ENCODE data around the gene TGFB2. TPM values are rescaled to one million over a fixed set of nuclear protein-coding genes. Genes with fewer than 3 reads are reported as not detected.

Gene TGFB2
- polyA plus RNA-seq, 1 donor (not counting 4 experiments of a cell fraction or from before 2014, with no cell fraction given), result 21.5 TPM

- dilution Hi-C loops (cut with MboI; ENCODE audit: extremely low pct_ligation_motif_present, low sequenced_read_pairs), result no loop called here
- Histone ChIP-seq H3K9me3 (ENCODE audit: control insufficient read depth, low read depth, low read length) (no peaks in the 10 kb centered on the region), H4K20me1 (ENCODE audit: control insufficient read depth, extremely low read depth, insufficient read depth, low read length) (no peaks in the 10 kb centered on the region), H3K4me1 (ENCODE audit: control insufficient read depth, extremely low read depth, insufficient read depth, low read length) (no peaks in the 10 kb centered on the region), H3K27ac (ENCODE audit: control insufficient read depth, insufficient read depth, low read length) (no peak overlapping the region), H3K79me2 (ENCODE audit: control insufficient read depth, insufficient read depth, low read length) (no peaks in the 10 kb centered on the region), H3K4me3 (ENCODE audit: control insufficient read depth in 2 of 3, extremely low read depth in 1 of 3, insufficient read depth in 2 of 3, low read depth in 1 of 3, low read length in 3 of 3) (no peak overlapping the region), H3K9me1 (ENCODE audit: control insufficient read depth, extremely low read depth, insufficient read depth, low read length) (no peaks in the 10 kb centered on the region), H2AFZ (ENCODE audit: control insufficient read depth, low read length) (no peak overlapping the region), H3K4me2 (ENCODE audit: control insufficient read depth, extremely low read depth, insufficient read depth, low read depth, low read length) (no peak overlapping the region), H3K36me3 (ENCODE audit: control insufficient read depth in 2 of 2, extremely low read depth in 1 of 2, insufficient read depth in 2 of 2, low read length in 2 of 2) (peaks cover 2% of the 10 kb centered on the region in 2 experiments), H3K27me3 (ENCODE audit: control insufficient read depth, extremely low read depth, insufficient read depth, low read length) (no peaks in the 10 kb centered on the region), H3K9ac (ENCODE audit: control insufficient read depth, extremely low read depth, insufficient read depth, low read length) (no peak overlapping the region)
- no peak for FAIRE-seq
- no peak for DNase-seq (ENCODE audit: low read depth, low spot score)
- TF ChIP-seq EZH2 (IDR thresholded peaks at IDR 0.05; ENCODE audit: low read length), result no peak
- TF ChIP-seq, protein P1, sequence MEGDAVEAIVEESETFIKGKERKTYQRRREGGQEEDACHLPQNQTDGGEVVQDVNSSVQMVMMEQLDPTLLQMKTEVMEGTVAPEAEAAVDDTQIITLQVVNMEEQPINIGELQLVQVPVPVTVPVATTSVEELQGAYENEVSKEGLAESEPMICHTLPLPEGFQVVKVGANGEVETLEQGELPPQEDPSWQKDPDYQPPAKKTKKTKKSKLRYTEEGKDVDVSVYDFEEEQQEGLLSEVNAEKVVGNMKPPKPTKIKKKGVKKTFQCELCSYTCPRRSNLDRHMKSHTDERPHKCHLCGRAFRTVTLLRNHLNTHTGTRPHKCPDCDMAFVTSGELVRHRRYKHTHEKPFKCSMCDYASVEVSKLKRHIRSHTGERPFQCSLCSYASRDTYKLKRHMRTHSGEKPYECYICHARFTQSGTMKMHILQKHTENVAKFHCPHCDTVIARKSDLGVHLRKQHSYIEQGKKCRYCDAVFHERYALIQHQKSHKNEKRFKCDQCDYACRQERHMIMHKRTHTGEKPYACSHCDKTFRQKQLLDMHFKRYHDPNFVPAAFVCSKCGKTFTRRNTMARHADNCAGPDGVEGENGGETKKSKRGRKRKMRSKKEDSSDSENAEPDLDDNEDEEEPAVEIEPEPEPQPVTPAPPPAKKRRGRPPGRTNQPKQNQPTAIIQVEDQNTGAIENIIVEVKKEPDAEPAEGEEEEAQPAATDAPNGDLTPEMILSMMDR (optimal IDR thresholded peaks at IDR 0.05 in 1 of 3, IDR thresholded peaks at IDR 0.05 in 1 of 3, conservative IDR thresholded peaks at IDR 0.05 in 1 of 3; ENCODE audit: extremely low read depth in 1 of 3, insufficient read depth in 2 of 3, low read length in 3 of 3), result no peak
These were observed 21.4 kb upstream of the TGFB2 start for GRCh38 chr1:218323568-218324225.

DNA sequence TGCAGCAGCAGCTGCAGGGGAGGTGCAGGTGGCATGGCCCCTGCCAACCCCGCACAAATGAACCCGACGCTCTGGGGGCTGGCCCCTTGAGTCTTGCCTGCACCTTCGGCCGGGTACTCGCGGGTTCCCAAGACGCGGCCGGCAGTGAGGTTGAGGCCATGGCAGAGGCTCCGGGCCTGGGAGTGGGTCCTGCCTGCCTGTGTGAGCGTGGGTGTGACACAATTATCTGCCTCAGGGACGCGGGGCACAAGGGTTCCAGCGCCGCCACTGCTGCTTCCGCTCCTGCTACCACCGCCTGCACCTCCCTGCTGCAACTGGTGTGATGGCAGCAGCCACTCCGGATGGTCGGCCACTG, 20.9 kb upstream of the TGFB2 start:
- H3K27me3 ChIP-seq (ENCODE audit: control insufficient read depth, extremely low read depth, insufficient read depth, low read length), result no peaks in the 10 kb centered on the region
- H3K36me3 ChIP-seq (ENCODE audit: control insufficient read depth in 2 of 2, extremely low read depth in 1 of 2, insufficient read depth in 2 of 2, low read length in 2 of 2), result peaks cover 2% of the 10 kb centered on the region in 2 experiments
- no peak for FAIRE-seq
- H3K9me3 ChIP-seq (ENCODE audit: control insufficient read depth, low read depth, low read length), result no peaks in the 10 kb centered on the region
- no peak for DNase-seq (ENCODE audit: low read depth, low spot score)
- H3K4me3 ChIP-seq (ENCODE audit: control insufficient read depth in 2 of 3, extremely low read depth in 1 of 3, insufficient read depth in 2 of 3, low read depth in 1 of 3, low read length in 3 of 3), result no peak overlapping the region
- no peaks in the 10 kb centered on the region for H3K4me1 ChIP-seq (ENCODE audit: control insufficient read depth, extremely low read depth, insufficient read depth, low read length)
- H3K4me2 ChIP-seq (ENCODE audit: control insufficient read depth, extremely low read depth, insufficient read depth, low read depth, low read length), result no peak overlapping the region
- H3K9ac ChIP-seq (ENCODE audit: control insufficient read depth, extremely low read depth, insufficient read depth, low read length), result no peak overlapping the region
- no peak overlapping the region for H3K27ac ChIP-seq (ENCODE audit: control insufficient read depth, insufficient read depth, low read length)
- H4K20me1 ChIP-seq (ENCODE audit: control insufficient read depth, extremely low read depth, insufficient read depth, low read length), result no peaks in the 10 kb centered on the region
- dilution Hi-C loops (cut with MboI; ENCODE audit: extremely low pct_ligation_motif_present, low sequenced_read_pairs), result no loop called here
- no peak overlapping the region for H2AFZ ChIP-seq (ENCODE audit: control insufficient read depth, low read length)
- no peaks in the 10 kb centered on the region for H3K9me1 ChIP-seq (ENCODE audit: control insufficient read depth, extremely low read depth, insufficient read depth, low read length)
- TF ChIP-seq, protein P1 (optimal IDR thresholded peaks at IDR 0.05 in 1 of 3, IDR thresholded peaks at IDR 0.05 in 1 of 3, conservative IDR thresholded peaks at IDR 0.05 in 1 of 3; ENCODE audit: extremely low read depth in 1 of 3, insufficient read depth in 2 of 3, low read length in 3 of 3), result no peak
- no peak for TF ChIP-seq EZH2 (IDR thresholded peaks at IDR 0.05; ENCODE audit: low read length)
- H3K79me2 ChIP-seq (ENCODE audit: control insufficient read depth, insufficient read depth, low read length), result no peaks in the 10 kb centered on the region

Data from keratinocyte (primary cell).